Measurements from ENCODE around the gene MRPL47. TPM values are rescaled to one million over a fixed set of nuclear protein-coding genes. Genes with fewer than 3 reads are reported as not detected.

Gene MRPL47
- total and polyA plus RNA-seq, 2 experiments from 2014 or later = 46.7 to 229 TPM

GRCh38 chr3:179615458-179616173, 11.2 kb upstream of the MRPL47 start:
- H4K20me1 ChIP-seq (replicated peaks; ENCODE audit: insufficient read depth) = peaks cover 6% of the 10 kb centered on the region
- Mint-ChIP-seq H3K4me3 (no peak overlapping the region), H3K27me3 (ENCODE audit: insufficient read depth, low read depth, poor library complexity) (no peaks in the 10 kb centered on the region), H3K36me3 (ENCODE audit: low read depth) (peaks cover 28% of the 10 kb centered on the region), H3K4me1 (no peaks in the 10 kb centered on the region), H3K9me3 (no peaks in the 10 kb centered on the region), H3K27ac (no peak overlapping the region)
- H3K4me1 ChIP-seq (ENCODE audit: insufficient read depth) = no peaks in the 10 kb centered on the region
- no peak for ATAC-seq
- no peaks in the 10 kb centered on the region for H3F3A ChIP-seq (replicated peaks; ENCODE audit: low read depth)
- H3K4me3 ChIP-seq = no peak overlapping the region
- H3K27me3 ChIP-seq (ENCODE audit: insufficient read depth) = no peaks in the 10 kb centered on the region
- H3K36me3 ChIP-seq (ENCODE audit: insufficient read depth) = peaks cover 20% of the 10 kb centered on the region
- H3K9me2 ChIP-seq (ENCODE audit: insufficient read depth) = no peaks in the 10 kb centered on the region
- H3K4me2 ChIP-seq = no peak overlapping the region
- no peak overlapping the region for H2AFZ ChIP-seq
- no peak for TF ChIP-seq EZH2phosphoT487 (IDR thresholded peaks at IDR 0.05; ENCODE audit: unreplicated experiment)
- TF ChIP-seq STAT1 (IDR thresholded peaks at IDR 0.05; ENCODE audit: unreplicated experiment) = no peak
- no peak for TF ChIP-seq JUNB (IDR thresholded peaks at IDR 0.05; ENCODE audit: unreplicated experiment)
- TF ChIP-seq, protein P1, sequence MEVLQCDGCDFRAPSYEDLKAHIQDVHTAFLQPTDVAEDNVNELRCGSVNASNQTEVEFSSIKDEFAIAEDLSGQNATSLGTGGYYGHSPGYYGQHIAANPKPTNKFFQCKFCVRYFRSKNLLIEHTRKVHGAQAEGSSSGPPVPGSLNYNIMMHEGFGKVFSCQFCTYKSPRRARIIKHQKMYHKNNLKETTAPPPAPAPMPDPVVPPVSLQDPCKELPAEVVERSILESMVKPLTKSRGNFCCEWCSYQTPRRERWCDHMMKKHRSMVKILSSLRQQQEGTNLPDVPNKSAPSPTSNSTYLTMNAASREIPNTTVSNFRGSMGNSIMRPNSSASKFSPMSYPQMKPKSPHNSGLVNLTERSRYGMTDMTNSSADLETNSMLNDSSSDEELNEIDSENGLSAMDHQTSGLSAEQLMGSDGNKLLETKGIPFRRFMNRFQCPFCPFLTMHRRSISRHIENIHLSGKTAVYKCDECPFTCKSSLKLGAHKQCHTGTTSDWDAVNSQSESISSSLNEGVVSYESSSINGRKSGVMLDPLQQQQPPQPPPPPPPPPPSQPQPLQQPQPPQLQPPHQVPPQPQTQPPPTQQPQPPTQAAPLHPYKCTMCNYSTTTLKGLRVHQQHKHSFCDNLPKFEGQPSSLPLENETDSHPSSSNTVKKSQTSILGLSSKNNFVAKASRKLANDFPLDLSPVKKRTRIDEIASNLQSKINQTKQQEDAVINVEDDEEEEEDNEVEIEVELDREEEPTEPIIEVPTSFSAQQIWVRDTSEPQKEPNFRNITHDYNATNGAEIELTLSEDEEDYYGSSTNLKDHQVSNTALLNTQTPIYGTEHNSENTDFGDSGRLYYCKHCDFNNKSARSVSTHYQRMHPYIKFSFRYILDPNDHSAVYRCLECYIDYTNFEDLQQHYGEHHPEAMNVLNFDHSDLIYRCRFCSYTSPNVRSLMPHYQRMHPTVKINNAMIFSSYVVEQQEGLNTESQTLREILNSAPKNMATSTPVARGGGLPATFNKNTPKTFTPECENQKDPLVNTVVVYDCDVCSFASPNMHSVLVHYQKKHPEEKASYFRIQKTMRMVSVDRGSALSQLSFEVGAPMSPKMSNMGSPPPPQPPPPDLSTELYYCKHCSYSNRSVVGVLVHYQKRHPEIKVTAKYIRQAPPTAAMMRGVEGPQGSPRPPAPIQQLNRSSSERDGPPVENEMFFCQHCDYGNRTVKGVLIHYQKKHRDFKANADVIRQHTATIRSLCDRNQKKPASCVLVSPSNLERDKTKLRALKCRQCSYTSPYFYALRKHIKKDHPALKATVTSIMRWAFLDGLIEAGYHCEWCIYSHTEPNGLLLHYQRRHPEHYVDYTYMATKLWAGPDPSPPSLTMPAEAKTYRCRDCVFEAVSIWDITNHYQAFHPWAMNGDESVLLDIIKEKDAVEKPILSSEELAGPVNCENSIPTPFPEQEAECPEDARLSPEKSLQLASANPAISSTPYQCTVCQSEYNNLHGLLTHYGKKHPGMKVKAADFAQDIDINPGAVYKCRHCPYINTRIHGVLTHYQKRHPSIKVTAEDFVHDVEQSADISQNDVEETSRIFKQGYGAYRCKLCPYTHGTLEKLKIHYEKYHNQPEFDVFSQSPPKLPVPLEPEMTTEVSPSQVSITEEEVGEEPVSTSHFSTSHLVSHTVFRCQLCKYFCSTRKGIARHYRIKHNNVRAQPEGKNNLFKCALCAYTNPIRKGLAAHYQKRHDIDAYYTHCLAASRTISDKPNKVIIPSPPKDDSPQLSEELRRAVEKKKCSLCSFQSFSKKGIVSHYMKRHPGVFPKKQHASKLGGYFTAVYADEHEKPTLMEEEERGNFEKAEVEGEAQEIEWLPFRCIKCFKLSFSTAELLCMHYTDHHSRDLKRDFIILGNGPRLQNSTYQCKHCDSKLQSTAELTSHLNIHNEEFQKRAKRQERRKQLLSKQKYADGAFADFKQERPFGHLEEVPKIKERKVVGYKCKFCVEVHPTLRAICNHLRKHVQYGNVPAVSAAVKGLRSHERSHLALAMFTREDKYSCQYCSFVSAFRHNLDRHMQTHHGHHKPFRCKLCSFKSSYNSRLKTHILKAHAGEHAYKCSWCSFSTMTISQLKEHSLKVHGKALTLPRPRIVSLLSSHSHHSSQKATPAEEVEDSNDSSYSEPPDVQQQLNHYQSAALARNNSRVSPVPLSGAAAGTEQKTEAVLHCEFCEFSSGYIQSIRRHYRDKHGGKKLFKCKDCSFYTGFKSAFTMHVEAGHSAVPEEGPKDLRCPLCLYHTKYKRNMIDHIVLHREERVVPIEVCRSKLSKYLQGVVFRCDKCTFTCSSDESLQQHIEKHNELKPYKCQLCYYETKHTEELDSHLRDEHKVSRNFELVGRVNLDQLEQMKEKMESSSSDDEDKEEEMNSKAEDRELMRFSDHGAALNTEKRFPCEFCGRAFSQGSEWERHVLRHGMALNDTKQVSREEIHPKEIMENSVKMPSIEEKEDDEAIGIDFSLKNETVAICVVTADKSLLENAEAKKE (CRISPR knock-in tag; IDR thresholded peaks at IDR 0.05) = no peak
- TF ChIP-seq ZNF331 (CRISPR knock-in tag; IDR thresholded peaks at IDR 0.05; ENCODE audit: low read depth) = no peak
- no peak for TF ChIP-seq CREB1 (CRISPR knock-in tag; IDR thresholded peaks at IDR 0.05; ENCODE audit: low read depth)
- TF ChIP-seq, protein P2, sequence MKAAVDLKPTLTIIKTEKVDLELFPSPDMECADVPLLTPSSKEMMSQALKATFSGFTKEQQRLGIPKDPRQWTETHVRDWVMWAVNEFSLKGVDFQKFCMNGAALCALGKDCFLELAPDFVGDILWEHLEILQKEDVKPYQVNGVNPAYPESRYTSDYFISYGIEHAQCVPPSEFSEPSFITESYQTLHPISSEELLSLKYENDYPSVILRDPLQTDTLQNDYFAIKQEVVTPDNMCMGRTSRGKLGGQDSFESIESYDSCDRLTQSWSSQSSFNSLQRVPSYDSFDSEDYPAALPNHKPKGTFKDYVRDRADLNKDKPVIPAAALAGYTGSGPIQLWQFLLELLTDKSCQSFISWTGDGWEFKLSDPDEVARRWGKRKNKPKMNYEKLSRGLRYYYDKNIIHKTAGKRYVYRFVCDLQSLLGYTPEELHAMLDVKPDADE (IDR thresholded peaks at IDR 0.05) = no peak
- no peak for TF ChIP-seq NANOG (IDR thresholded peaks at IDR 0.05; ENCODE audit: borderline replicate concordance)
- TF ChIP-seq POLR2AphosphoS5 (IDR thresholded peaks at IDR 0.05; ENCODE audit: low read depth) = no peak
- TF ChIP-seq, protein P3, sequence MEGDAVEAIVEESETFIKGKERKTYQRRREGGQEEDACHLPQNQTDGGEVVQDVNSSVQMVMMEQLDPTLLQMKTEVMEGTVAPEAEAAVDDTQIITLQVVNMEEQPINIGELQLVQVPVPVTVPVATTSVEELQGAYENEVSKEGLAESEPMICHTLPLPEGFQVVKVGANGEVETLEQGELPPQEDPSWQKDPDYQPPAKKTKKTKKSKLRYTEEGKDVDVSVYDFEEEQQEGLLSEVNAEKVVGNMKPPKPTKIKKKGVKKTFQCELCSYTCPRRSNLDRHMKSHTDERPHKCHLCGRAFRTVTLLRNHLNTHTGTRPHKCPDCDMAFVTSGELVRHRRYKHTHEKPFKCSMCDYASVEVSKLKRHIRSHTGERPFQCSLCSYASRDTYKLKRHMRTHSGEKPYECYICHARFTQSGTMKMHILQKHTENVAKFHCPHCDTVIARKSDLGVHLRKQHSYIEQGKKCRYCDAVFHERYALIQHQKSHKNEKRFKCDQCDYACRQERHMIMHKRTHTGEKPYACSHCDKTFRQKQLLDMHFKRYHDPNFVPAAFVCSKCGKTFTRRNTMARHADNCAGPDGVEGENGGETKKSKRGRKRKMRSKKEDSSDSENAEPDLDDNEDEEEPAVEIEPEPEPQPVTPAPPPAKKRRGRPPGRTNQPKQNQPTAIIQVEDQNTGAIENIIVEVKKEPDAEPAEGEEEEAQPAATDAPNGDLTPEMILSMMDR (conservative IDR thresholded peaks at IDR 0.05; ENCODE audit: low read depth in 2 of 2) = no peak
- no peak for TF ChIP-seq EZH2 (IDR thresholded peaks at IDR 0.05; ENCODE audit: low read depth, unreplicated experiment)
- no peak for TF ChIP-seq REST (IDR thresholded peaks at IDR 0.05; ENCODE audit: unreplicated experiment)
- TF ChIP-seq ZNF114 (CRISPR knock-in tag; IDR thresholded peaks at IDR 0.05) = no peak
- peaks cover 10% of the 10 kb centered on the region for H3K79me2 ChIP-seq (replicated peaks; ENCODE audit: insufficient read depth)
- no peak overlapping the region for H3K27ac ChIP-seq (ENCODE audit: low read depth)
- no peak for DNase-seq (ENCODE audit: low spot score)

All from GM23338 (cell line).